DOHH2 (cell line): ENCODE measurements around the gene AQP1.

Experiments
- H3F3A ChIP-seq: fragments of 200-600 bp; sonication (generic), shearing (Covaris generic); 2 replicates; pipeline ENCODE4 v1.6.0; 2016; ENCODE audit warnings: antibody characterized with exemption, mild to moderate bottlenecking; ENCODE audit not compliant: control insufficient read depth, insufficient read depth
- H3K27ac ChIP-seq: fragments of 200-600 bp; sonication (generic); 2 replicates; pipeline ENCODE4 v1.5.1; 2014; ENCODE audit warnings: low read depth, mild to moderate bottlenecking, low read length, moderate library complexity
- H3K27me3 ChIP-seq: fragments of 200-600 bp; sonication (generic); 2 replicates; pipeline ENCODE4 v1.6.1; 2014; ENCODE audit warnings: mild to moderate bottlenecking, low read length, mixed read lengths; ENCODE audit not compliant: control insufficient read depth
- H3K36me3 ChIP-seq: fragments of 200-600 bp; sonication (generic); 2 replicates; pipeline ENCODE4 v1.6.1; 2014; ENCODE audit warnings: mild to moderate bottlenecking, low read length, moderate library complexity, mixed read lengths; ENCODE audit not compliant: control insufficient read depth
- H3K4me1 ChIP-seq: fragments of 200-600 bp; sonication (generic); 2 replicates; pipeline ENCODE4 v1.6.1; 2014; ENCODE audit warnings: mild to moderate bottlenecking, low read length, mixed read lengths; ENCODE audit not compliant: control insufficient read depth
- H3K4me2 ChIP-seq: fragments of 200-600 bp; sonication (generic); 2 replicates; pipeline ENCODE4 v1.6.0; 2014; ENCODE audit warnings: mild to moderate bottlenecking, low read length, moderate library complexity
- H3K4me3 ChIP-seq: fragments of 200-600 bp; sonication (generic); 2 replicates; pipeline ENCODE4 v1.5.1; 2014; ENCODE audit warnings: mild to moderate bottlenecking, low read length, mixed read lengths
- H3K79me2 ChIP-seq: fragments of 200-600 bp; sonication (generic); 2 replicates; pipeline ENCODE4 v1.6.1; 2014; ENCODE audit warnings: mild to moderate bottlenecking, low read length, mixed read lengths; ENCODE audit not compliant: control insufficient read depth
- H3K9me2 ChIP-seq: fragments of 200-600 bp; sonication (generic); replicated peaks from 2 replicates; pipeline ENCODE4 v1.6.1; 2014; ENCODE audit warnings: mild to moderate bottlenecking, low read length, mixed read lengths; ENCODE audit not compliant: control insufficient read depth
- H3K9me3 ChIP-seq: fragments of 200-600 bp; sonication (generic); 2 replicates; pipeline ENCODE4 v1.6.1; 2014; ENCODE audit warnings: antibody characterized with exemption, low read length, mixed read lengths; ENCODE audit not compliant: control insufficient read depth, insufficient read depth
- H4K20me1 ChIP-seq: fragments of 200-600 bp; sonication (generic); 2 replicates; pipeline ENCODE4 v1.6.0; 2014; ENCODE audit warnings: low read depth, mild to moderate bottlenecking, antibody characterized with exemption, low read length, moderate library complexity; ENCODE audit not compliant: control insufficient read depth, insufficient read depth
- EZH2phosphoT487 ChIP-seq: fragments of 200-600 bp; sonication (generic); IDR thresholded peaks from 2 replicates; pipeline ENCODE4 v1.6.1; 2017; ENCODE audit warnings: borderline replicate concordance, mild to moderate bottlenecking, antibody characterized with exemption, low read length, moderate library complexity, mixed read lengths
- TF ChIP-seq, protein P1 (sequence below): fragments of 200-600 bp; sonication (generic); IDR thresholded peaks from one replicate; pipeline ENCODE4 v1.5.1; 2014; ENCODE audit warnings: antibody characterized with exemption, mild to moderate bottlenecking, low read depth, low read length; ENCODE audit not compliant: poor library complexity, severe bottlenecking

AQP1 gene

DNA sequence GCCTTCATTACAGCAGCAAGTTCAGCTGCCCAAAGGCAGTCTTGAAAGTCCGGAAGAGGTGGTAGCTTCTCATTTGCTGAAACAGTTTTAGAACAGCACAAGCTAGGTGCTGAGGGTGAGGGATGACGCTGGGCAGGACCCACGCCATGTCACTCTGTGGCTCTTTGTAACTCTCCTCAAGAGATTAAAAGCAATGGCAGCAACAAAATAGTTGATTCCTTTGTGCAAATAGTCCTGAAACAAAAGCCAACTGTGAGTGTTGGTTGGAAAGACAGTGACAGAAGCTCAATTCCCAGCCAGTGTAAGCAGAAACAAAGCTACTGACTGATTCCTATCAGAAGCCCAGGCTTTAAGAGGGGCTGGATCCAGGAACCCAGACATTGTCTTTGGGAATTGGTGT, 47.6 kb upstream of the AQP1 start:
- Histone ChIP-seq H3K27ac (no peak overlapping the region), H3K4me1 (no peaks in the 10 kb centered on the region), H3K79me2 (no peaks in the 10 kb centered on the region), H3F3A (no peaks in the 10 kb centered on the region), H3K4me3 (no peak overlapping the region), H3K36me3 (no peaks in the 10 kb centered on the region), H3K27me3 (no peaks in the 10 kb centered on the region), H3K4me2 (no peak overlapping the region), H4K20me1 (no peaks in the 10 kb centered on the region), H3K9me2 (no peaks in the 10 kb centered on the region), H3K9me3 (no peaks in the 10 kb centered on the region)
- TF ChIP-seq, protein P1, sequence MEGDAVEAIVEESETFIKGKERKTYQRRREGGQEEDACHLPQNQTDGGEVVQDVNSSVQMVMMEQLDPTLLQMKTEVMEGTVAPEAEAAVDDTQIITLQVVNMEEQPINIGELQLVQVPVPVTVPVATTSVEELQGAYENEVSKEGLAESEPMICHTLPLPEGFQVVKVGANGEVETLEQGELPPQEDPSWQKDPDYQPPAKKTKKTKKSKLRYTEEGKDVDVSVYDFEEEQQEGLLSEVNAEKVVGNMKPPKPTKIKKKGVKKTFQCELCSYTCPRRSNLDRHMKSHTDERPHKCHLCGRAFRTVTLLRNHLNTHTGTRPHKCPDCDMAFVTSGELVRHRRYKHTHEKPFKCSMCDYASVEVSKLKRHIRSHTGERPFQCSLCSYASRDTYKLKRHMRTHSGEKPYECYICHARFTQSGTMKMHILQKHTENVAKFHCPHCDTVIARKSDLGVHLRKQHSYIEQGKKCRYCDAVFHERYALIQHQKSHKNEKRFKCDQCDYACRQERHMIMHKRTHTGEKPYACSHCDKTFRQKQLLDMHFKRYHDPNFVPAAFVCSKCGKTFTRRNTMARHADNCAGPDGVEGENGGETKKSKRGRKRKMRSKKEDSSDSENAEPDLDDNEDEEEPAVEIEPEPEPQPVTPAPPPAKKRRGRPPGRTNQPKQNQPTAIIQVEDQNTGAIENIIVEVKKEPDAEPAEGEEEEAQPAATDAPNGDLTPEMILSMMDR: no peak
- no peak for TF ChIP-seq EZH2phosphoT487

DNA sequence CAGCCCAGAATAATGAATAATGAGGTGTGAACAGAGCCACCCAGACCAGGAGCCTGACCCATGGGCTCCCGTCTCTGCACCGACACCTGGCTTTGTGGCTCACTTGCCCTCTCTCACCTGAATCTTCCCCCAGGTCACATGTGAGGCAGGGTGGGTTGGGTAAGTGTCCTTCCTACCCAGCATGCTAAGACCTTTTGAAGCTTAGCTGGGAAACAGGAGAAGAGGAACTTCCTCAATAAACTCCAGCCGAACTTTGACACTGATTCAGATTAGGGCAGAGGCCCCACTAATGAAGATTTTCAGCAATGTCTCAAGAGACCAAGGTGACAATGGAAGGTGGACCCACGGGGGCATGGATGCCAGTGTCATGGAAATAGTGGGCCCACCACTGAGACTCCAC, 46.6 kb upstream of the AQP1 start:
- no peaks in the 10 kb centered on the region for H3K79me2 ChIP-seq
- H3F3A ChIP-seq: no peaks in the 10 kb centered on the region
- H3K9me2 ChIP-seq: no peaks in the 10 kb centered on the region
- no peak overlapping the region for H3K27ac ChIP-seq
- H4K20me1 ChIP-seq: no peaks in the 10 kb centered on the region
- no peak overlapping the region for H3K4me2 ChIP-seq
- H3K36me3 ChIP-seq: no peaks in the 10 kb centered on the region
- H3K4me1 ChIP-seq: no peaks in the 10 kb centered on the region
- no peaks in the 10 kb centered on the region for H3K27me3 ChIP-seq
- H3K4me3 ChIP-seq: no peak overlapping the region
- no peak for TF ChIP-seq EZH2phosphoT487
- TF ChIP-seq, protein P1: no peak
- H3K9me3 ChIP-seq: no peaks in the 10 kb centered on the region

DNA sequence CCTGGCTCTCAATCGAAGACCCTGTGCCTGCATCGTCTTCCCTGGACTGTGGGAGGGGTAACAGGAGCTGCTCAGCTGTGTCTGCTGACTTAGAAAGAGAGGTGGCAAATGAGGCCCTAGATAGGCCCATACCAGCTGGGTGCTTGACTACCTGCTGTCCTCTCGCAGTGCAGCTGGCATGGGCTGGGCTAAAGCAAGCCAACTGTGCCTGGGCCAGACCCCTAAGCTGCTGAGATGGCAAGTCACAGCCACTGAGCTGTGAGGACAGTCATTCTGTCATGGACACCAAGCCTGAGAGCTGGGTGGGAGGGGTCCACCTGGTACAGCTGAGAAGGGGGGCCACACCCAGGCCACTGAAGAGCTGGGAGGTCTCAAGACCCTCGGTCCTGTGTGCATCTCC, 45.8 kb upstream of the AQP1 start:
- Histone ChIP-seq H3K4me2 (no peak overlapping the region), H3K4me1 (no peaks in the 10 kb centered on the region)
- no peak for TF ChIP-seq EZH2phosphoT487
- TF ChIP-seq, protein P1: no peak

DNA sequence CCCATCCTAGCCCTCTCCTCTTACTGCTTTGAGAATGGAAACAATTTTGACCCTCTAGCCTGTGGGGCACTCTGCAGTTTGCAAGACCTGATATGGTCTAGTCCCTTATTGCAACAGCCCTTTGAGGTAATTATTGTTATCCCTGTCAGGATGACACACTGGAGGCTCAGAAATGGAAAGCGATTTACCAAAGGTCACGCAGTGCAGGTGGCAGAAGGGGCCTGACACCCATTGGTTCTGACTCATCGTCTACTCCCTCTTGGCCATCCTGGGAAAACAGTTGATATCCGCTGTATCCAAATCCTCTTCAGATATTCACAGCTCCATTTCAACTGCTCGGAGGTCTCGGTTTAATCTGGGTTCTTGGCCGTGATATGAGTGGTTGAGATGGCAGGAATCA, 44.7 kb upstream of the AQP1 start:
- no peak overlapping the region for H3K27ac ChIP-seq
- H3K4me2 ChIP-seq: no peak overlapping the region
- no peaks in the 10 kb centered on the region for H3K79me2 ChIP-seq
- H3K9me3 ChIP-seq: no peaks in the 10 kb centered on the region
- H3K36me3 ChIP-seq: no peaks in the 10 kb centered on the region
- H3K27me3 ChIP-seq: no peaks in the 10 kb centered on the region
- no peaks in the 10 kb centered on the region for H4K20me1 ChIP-seq
- no peak overlapping the region for H3K4me3 ChIP-seq
- no peaks in the 10 kb centered on the region for H3F3A ChIP-seq
- no peaks in the 10 kb centered on the region for H3K4me1 ChIP-seq
- no peaks in the 10 kb centered on the region for H3K9me2 ChIP-seq
- TF ChIP-seq EZH2phosphoT487: no peak
- TF ChIP-seq, protein P1: no peak

More for the DNA sequence above, 45.8 kb upstream of the AQP1 start:
- Histone ChIP-seq H3K27me3 (no peaks in the 10 kb centered on the region), H3K36me3 (no peaks in the 10 kb centered on the region), H3K79me2 (no peaks in the 10 kb centered on the region), H4K20me1 (no peaks in the 10 kb centered on the region), H3K27ac (no peak overlapping the region), H3K4me3 (no peak overlapping the region), H3K9me3 (no peaks in the 10 kb centered on the region), H3F3A (no peaks in the 10 kb centered on the region), H3K9me2 (no peaks in the 10 kb centered on the region)
